GM12878 (cell line): Measurements from ENCODE around the gene PLAAT3.
"Not testable (repeated sequence)": the region's sequence is repeated elsewhere in the genome, so short reads cannot be mapped to it uniquely, and the experiment has no call there.

Experiments used
- ATF7 ChIP-seq: fragments of 450-650 bp; IDR thresholded peaks from 2 replicates; pipeline ENCODE4 v1.6.1; 2016; ENCODE audit warnings: low read depth, mild to moderate bottlenecking
- EZH2 ChIP-seq: IDR thresholded peaks from 2 replicates; pipeline ENCODE4 v1.6.1; 2012; ENCODE audit warnings: low read depth, mild to moderate bottlenecking, control low read depth, inconsistent platforms, low read length, borderline replicate concordance; ENCODE audit not compliant: control insufficient read depth
- IKZF2 ChIP-seq, 2 experiments: fragments of 450-650 bp; IDR thresholded peaks; 2 replicates each; pipeline ENCODE4 v1.6.1; 2017; ENCODE audit warnings: mild to moderate bottlenecking in 2 of 2, moderate library complexity in 2 of 2
- MYC ChIP-seq: IDR thresholded peaks from 2 replicates; pipeline ENCODE4 v1.6.1; 2011; ENCODE audit warnings: mild to moderate bottlenecking, low read length, moderate library complexity, inconsistent platforms; ENCODE audit not compliant: insufficient read depth, insufficient replicate concordance, insufficient read length, severe bottlenecking
- POLR2A ChIP-seq: IDR thresholded peaks from 2 replicates; pipeline ENCODE4 v1.6.1; 2011; ENCODE audit warnings: low read depth, mild to moderate bottlenecking, low read length
- POLR2AphosphoS5 ChIP-seq: IDR thresholded peaks from 2 replicates; pipeline ENCODE4 v1.6.1; 2011; ENCODE audit warnings: mild to moderate bottlenecking, low read length, inconsistent platforms
- SRF ChIP-seq, 2 experiments: IDR thresholded peaks; 2 replicates each; pipeline ENCODE4 v1.6.1; 2011; ENCODE audit warnings: low read depth in 2 of 2, low read length in 2 of 2, mild to moderate bottlenecking in 1 of 2, moderate library complexity in 1 of 2
- ZNF274 ChIP-seq: IDR thresholded peaks from one replicate; pipeline ENCODE4 v1.8.0; 2011; ENCODE audit not compliant: insufficient read length, insufficient read depth
- TF ChIP-seq, protein P1 (sequence below), 3 experiments: IDR thresholded peaks in 2 of 3; conservative IDR thresholded peaks in 1 of 3; 2 replicates each; pipeline ENCODE4 v1.5.1; 2011; ENCODE audit warnings: low read depth in 3 of 3, low read length in 3 of 3, mild to moderate bottlenecking in 3 of 3, control low read depth in 2 of 3, moderate library complexity in 2 of 3, inconsistent platforms in 1 of 3, mixed read lengths in 1 of 3; ENCODE audit not compliant: control insufficient read depth in 2 of 3, insufficient read depth in 1 of 3; ENCODE audit errors: extremely low read depth in 1 of 3
- TF ChIP-seq, protein P2 (sequence below): IDR thresholded peaks from 2 replicates; pipeline ENCODE4 v1.6.1; 2011; ENCODE audit warnings: mild to moderate bottlenecking, low read depth, low read length, moderate library complexity; ENCODE audit not compliant: insufficient replicate concordance

DNA sequence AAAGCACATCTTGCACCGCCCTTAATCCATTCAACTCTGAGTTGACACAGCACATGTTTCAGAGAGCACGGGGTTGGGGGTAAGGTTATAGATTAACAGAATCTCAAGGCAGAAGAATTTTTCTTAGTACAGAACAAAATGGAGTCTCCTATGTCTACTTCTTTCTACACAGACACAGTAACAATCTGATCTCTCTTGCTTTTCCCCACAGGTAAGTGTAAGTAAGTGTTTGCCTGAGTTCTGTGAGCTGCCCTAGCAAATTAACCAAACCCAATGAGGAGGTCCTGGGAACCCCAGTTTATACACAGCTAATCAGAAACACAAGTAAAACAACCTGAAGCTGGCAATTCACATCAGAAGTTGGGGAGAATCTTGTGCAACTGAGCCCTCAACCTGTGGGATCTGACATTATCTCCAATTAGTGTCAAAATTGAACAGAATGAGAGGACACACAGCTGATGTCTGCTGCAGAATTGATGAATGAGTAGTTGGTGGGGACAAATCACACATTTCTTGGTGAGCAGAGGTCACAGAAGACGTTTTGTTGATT lies 85.4 kb downstream of the PLAAT3 start:
- TF ChIP-seq SRF (IDR thresholded peaks at IDR 0.05; ENCODE audit: low read depth in 2 of 2, low read length in 2 of 2); POLR2A; ZNF274; POLR2AphosphoS5; ATF7; MYC; IKZF2 (IDR thresholded peaks at IDR 0.05); EZH2: not testable (repeated sequence)
- TF ChIP-seq, protein P1, sequence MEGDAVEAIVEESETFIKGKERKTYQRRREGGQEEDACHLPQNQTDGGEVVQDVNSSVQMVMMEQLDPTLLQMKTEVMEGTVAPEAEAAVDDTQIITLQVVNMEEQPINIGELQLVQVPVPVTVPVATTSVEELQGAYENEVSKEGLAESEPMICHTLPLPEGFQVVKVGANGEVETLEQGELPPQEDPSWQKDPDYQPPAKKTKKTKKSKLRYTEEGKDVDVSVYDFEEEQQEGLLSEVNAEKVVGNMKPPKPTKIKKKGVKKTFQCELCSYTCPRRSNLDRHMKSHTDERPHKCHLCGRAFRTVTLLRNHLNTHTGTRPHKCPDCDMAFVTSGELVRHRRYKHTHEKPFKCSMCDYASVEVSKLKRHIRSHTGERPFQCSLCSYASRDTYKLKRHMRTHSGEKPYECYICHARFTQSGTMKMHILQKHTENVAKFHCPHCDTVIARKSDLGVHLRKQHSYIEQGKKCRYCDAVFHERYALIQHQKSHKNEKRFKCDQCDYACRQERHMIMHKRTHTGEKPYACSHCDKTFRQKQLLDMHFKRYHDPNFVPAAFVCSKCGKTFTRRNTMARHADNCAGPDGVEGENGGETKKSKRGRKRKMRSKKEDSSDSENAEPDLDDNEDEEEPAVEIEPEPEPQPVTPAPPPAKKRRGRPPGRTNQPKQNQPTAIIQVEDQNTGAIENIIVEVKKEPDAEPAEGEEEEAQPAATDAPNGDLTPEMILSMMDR (IDR thresholded peaks at IDR 0.05 in 2 of 3, conservative IDR thresholded peaks at IDR 0.05 in 1 of 3; ENCODE audit: control insufficient read depth in 2 of 3, extremely low read depth in 1 of 3, insufficient read depth in 1 of 3, low read depth in 3 of 3, low read length in 3 of 3): not testable (repeated sequence)
- TF ChIP-seq, protein P2, sequence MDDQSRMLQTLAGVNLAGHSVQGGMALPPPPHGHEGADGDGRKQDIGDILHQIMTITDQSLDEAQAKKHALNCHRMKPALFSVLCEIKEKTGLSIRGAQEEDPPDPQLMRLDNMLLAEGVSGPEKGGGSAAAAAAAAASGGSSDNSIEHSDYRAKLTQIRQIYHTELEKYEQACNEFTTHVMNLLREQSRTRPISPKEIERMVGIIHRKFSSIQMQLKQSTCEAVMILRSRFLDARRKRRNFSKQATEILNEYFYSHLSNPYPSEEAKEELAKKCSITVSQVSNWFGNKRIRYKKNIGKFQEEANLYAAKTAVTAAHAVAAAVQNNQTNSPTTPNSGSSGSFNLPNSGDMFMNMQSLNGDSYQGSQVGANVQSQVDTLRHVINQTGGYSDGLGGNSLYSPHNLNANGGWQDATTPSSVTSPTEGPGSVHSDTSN: not testable (repeated sequence)
